H1 (cell line): ENCODE data around the gene TTF1. TPM values are rescaled to one million over a fixed set of nuclear protein-coding genes. Genes with fewer than 3 reads are reported as not detected.
A peak's percentile ranks its signal among the peaks of the same experiment; 100 is the strongest.

Experiments
- GABPA ChIP-seq: IDR thresholded peaks from 2 replicates; pipeline ENCODE4 v1.6.1; 2011; ENCODE audit warnings: mild to moderate bottlenecking, low read length, moderate library complexity, borderline replicate concordance; ENCODE audit not compliant: insufficient read depth
- MAX ChIP-seq: IDR thresholded peaks from 2 replicates; pipeline ENCODE4 v1.6.1; 2012; ENCODE audit warnings: inconsistent platforms
- polyA plus RNA-seq, 7 experiments: library from polyadenylated mRNA; depleted of rRNA in 3 of 7; stranded (reverse) in 5 of 7; unstranded in 2 of 7; fragments of >200 nt in 5 of 7; fragments of 200-250 nt in 2 of 7; gene quantifications; 1 replicate in 5 of 7; 2 replicates in 1 of 7; 4 replicates in 1 of 7; pipeline versions ENCODE4 v1.2.1 to v1.2.3, GENCODE V29; 2011 to 2013; ENCODE audit warnings: missing spikeins in 2 of 7, mixed read lengths in 2 of 7
- total RNA-seq: library from RNA; stranded (reverse); fragmentation: NEBNext Ultra II Directional; extraction: Animal tissue kit (Norgen Biotek cat#: 25700); gene quantifications from 2 replicates; pipeline ENCODE4 v1.2.1, GENCODE V29; 2021

The TTF1 gene
- total and polyA plus RNA-seq, 2 of the 8 experiments (the other 6 are each of a cell fraction or from before 2014, with no cell fraction given) = 7.8 to 22.2 TPM

GRCh38 chr9:132447346-132447745 lies 40.7 kb upstream of the TTF1 start (continued):
- peak; percentile 83 for TF ChIP-seq MAX
- TF ChIP-seq GABPA = peak; percentile 55; the same call in 1 of the 2 replicates
- TF ChIP-seq, all 59 proteins: peak for 6
